Loucy (cell line): ENCODE measurements around the gene TBC1D2.

Experiments
- H2AFZ ChIP-seq: fragments of 200-600 bp; sonication (generic); 2 replicates; pipeline ENCODE4 v1.6.0; 2016; ENCODE audit warnings: antibody characterized with exemption, mild to moderate bottlenecking, low read length, moderate library complexity
- H3F3A ChIP-seq: fragments of 200-600 bp; 2 replicates; pipeline ENCODE4 v1.6.0; 2016; ENCODE audit warnings: antibody characterized with exemption, low read depth, mild to moderate bottlenecking
- H3K27me3 ChIP-seq: fragments of 200-600 bp; sonication (generic); 2 replicates; pipeline ENCODE4 v1.6.1; 2014; ENCODE audit warnings: low read length, mild to moderate bottlenecking; ENCODE audit not compliant: insufficient read depth, poor library complexity, severe bottlenecking
- H3K36me3 ChIP-seq: fragments of 200-600 bp; sonication (generic); 2 replicates; pipeline ENCODE4 v1.6.1; 2016; ENCODE audit warnings: low read length; ENCODE audit not compliant: insufficient read depth
- H3K4me1 ChIP-seq: fragments of 200-600 bp; sonication (generic); 2 replicates; pipeline ENCODE4 v1.5.1; 2014; ENCODE audit warnings: low read length, mild to moderate bottlenecking; ENCODE audit not compliant: insufficient read depth, poor library complexity, severe bottlenecking
- H3K4me2 ChIP-seq: fragments of 200-600 bp; sonication (generic); 2 replicates; pipeline ENCODE4 v1.6.0; 2014; ENCODE audit warnings: antibody characterized with exemption, low read length, low read depth, mild to moderate bottlenecking; ENCODE audit not compliant: poor library complexity, severe bottlenecking
- H3K4me3 ChIP-seq: fragments of 200-600 bp; sonication (generic); 2 replicates; pipeline ENCODE4 v1.5.1; 2014; ENCODE audit warnings: low read length, mild to moderate bottlenecking, mixed read lengths; ENCODE audit not compliant: poor library complexity, severe bottlenecking
- H3K79me2 ChIP-seq: fragments of 200-600 bp; sonication (generic); 2 replicates; pipeline ENCODE4 v1.6.1; 2014; ENCODE audit warnings: low read length; ENCODE audit not compliant: insufficient read depth
- H3K9ac ChIP-seq: fragments of 200-600 bp; sonication (generic); 2 replicates; pipeline ENCODE4 v1.6.0; 2014; ENCODE audit warnings: mild to moderate bottlenecking, low read depth, low read length, moderate library complexity; ENCODE audit not compliant: poor library complexity, severe bottlenecking
- H3K9me2 ChIP-seq: fragments of 200-600 bp; sonication (generic); replicated peaks from 2 replicates; pipeline ENCODE4 v1.6.1; 2016; ENCODE audit warnings: low read depth, low read length, mixed read lengths
- H3K9me3 ChIP-seq: fragments of 200-600 bp; sonication (generic); 2 replicates; pipeline ENCODE4 v1.6.1; 2014; ENCODE audit warnings: mild to moderate bottlenecking, antibody characterized with exemption, low read length, low read depth; ENCODE audit not compliant: insufficient read depth
- H4K20me1 ChIP-seq: fragments of 200-600 bp; sonication (generic); 2 replicates; pipeline ENCODE4 v1.6.0; 2014; ENCODE audit warnings: antibody characterized with exemption, low read length, mild to moderate bottlenecking; ENCODE audit not compliant: insufficient read depth, poor library complexity, severe bottlenecking
- EZH2phosphoT487 ChIP-seq: fragments of 200-600 bp; IDR thresholded peaks from 2 replicates; pipeline ENCODE4 v1.6.1; 2018; ENCODE audit warnings: antibody characterized with exemption, mild to moderate bottlenecking, moderate library complexity, borderline replicate concordance
- TF ChIP-seq, protein P1 (sequence below): fragments of 200-600 bp; sonication (generic); conservative IDR thresholded peaks from 2 replicates; pipeline ENCODE4 v1.5.1; 2014; ENCODE audit warnings: mild to moderate bottlenecking, antibody characterized with exemption, low read length

The TBC1D2 gene

DNA sequence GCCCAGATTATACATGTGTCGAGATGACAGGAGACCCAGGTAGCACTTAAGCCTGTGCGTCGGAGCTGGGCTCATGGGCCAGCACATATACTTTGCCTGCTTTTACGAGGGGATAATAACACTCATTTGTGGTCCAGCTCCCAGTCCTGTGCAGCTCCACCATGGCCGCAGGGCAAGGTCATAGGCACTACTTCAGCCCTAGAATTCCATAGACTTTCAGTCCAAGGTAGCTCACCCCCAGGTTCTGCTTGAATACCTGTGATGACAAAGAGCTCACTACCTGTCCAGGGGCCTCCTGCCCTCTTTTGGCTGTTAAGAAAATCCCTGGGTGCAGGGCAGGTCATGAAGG is 64.7 kb downstream of the TBC1D2 start:
- Histone ChIP-seq H3K27me3 (no peaks in the 10 kb centered on the region), H3K9me3 (no peaks in the 10 kb centered on the region), H3K79me2 (no peaks in the 10 kb centered on the region), H3K9ac (no peak overlapping the region), H3K4me2 (no peak overlapping the region), H3K4me3 (no peak overlapping the region), H3K4me1 (peaks cover 13% of the 10 kb centered on the region), H3K9me2 (no peaks in the 10 kb centered on the region), H3F3A (no peaks in the 10 kb centered on the region), H4K20me1 (no peaks in the 10 kb centered on the region), H3K36me3 (no peaks in the 10 kb centered on the region), H2AFZ (no peak overlapping the region)
- TF ChIP-seq, protein P1, sequence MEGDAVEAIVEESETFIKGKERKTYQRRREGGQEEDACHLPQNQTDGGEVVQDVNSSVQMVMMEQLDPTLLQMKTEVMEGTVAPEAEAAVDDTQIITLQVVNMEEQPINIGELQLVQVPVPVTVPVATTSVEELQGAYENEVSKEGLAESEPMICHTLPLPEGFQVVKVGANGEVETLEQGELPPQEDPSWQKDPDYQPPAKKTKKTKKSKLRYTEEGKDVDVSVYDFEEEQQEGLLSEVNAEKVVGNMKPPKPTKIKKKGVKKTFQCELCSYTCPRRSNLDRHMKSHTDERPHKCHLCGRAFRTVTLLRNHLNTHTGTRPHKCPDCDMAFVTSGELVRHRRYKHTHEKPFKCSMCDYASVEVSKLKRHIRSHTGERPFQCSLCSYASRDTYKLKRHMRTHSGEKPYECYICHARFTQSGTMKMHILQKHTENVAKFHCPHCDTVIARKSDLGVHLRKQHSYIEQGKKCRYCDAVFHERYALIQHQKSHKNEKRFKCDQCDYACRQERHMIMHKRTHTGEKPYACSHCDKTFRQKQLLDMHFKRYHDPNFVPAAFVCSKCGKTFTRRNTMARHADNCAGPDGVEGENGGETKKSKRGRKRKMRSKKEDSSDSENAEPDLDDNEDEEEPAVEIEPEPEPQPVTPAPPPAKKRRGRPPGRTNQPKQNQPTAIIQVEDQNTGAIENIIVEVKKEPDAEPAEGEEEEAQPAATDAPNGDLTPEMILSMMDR, result no peak
- no peak for TF ChIP-seq EZH2phosphoT487

- no peaks in the 10 kb centered on the region for H3K79me2 ChIP-seq
- H3K27me3 ChIP-seq, result no peaks in the 10 kb centered on the region
- TF ChIP-seq, protein P1, result no peak
- no peak for TF ChIP-seq EZH2phosphoT487
- H3K4me3 ChIP-seq, result no peak overlapping the region
- H3K9me2 ChIP-seq, result no peaks in the 10 kb centered on the region
- no peaks in the 10 kb centered on the region for H4K20me1 ChIP-seq
- H2AFZ ChIP-seq, result no peak overlapping the region
- H3F3A ChIP-seq, result no peaks in the 10 kb centered on the region
- peaks cover 13% of the 10 kb centered on the region for H3K4me1 ChIP-seq
- H3K4me2 ChIP-seq, result no peak overlapping the region
- no peaks in the 10 kb centered on the region for H3K36me3 ChIP-seq
- H3K9me3 ChIP-seq, result no peaks in the 10 kb centered on the region
- no peak overlapping the region for H3K9ac ChIP-seq
Observed at GRCh38 chr9:98189412-98189811, 66.0 kb downstream of the TBC1D2 start.

DNA sequence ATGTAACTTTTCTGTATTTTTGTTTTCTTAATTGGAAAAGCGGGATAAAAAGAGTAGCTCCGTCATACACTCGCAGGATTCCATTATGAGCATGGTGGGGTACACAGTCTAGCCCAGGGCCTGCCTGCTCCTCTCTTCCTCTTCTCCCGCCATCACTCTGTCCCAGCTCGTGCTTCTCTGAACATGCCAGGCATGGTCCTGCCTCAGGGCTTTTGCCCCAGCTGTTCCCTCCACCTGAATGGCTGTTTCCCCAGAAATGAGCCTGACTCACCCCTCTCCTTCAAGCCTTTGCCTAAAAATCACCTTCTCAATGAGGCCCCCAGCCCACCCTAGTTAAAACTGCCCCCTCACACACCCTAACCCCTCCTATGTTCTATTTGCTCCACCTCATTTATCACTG is 67.5 kb downstream of the TBC1D2 start:
- no peak overlapping the region for H3K4me2 ChIP-seq
- H3K9me3 ChIP-seq, result no peaks in the 10 kb centered on the region
- H3F3A ChIP-seq, result no peaks in the 10 kb centered on the region
- no peak overlapping the region for H2AFZ ChIP-seq
- no peak for TF ChIP-seq EZH2phosphoT487
- TF ChIP-seq, protein P1, result no peak
- no peaks in the 10 kb centered on the region for H4K20me1 ChIP-seq
- no peak overlapping the region for H3K4me3 ChIP-seq
- no peak overlapping the region for H3K9ac ChIP-seq
- H3K79me2 ChIP-seq, result no peaks in the 10 kb centered on the region
- no peaks in the 10 kb centered on the region for H3K36me3 ChIP-seq
- no peaks in the 10 kb centered on the region for H3K9me2 ChIP-seq
- peaks cover 13% of the 10 kb centered on the region for H3K4me1 ChIP-seq
- H3K27me3 ChIP-seq, result no peaks in the 10 kb centered on the region
